ENCODE results near the gene GAD2.
A peak's percentile ranks its signal among the peaks of the same experiment; 100 is the strongest.

GAD2 gene

GRCh38 chr10:26311383-26311940 is 94.9 kb downstream of the GAD2 start:
- H3K4me3 ChIP-seq (ENCODE audit: low read length), result peak overlapping the region; percentile 84
- H3F3A ChIP-seq (ENCODE audit: control insufficient read depth, insufficient read depth), result peaks cover 17% of the 10 kb centered on the region
- peak overlapping the region; percentile 99 for H3K27ac ChIP-seq (ENCODE audit: low read depth, low read length)
- no peaks in the 10 kb centered on the region for H3K9me2 ChIP-seq (replicated peaks; ENCODE audit: control insufficient read depth, low read length)
- H3K79me2 ChIP-seq (ENCODE audit: control insufficient read depth, low read length), result peaks cover 40% of the 10 kb centered on the region
- TF ChIP-seq EZH2phosphoT487 (IDR thresholded peaks at IDR 0.05; ENCODE audit: borderline replicate concordance, low read length), result no peak
- TF ChIP-seq, protein P1, sequence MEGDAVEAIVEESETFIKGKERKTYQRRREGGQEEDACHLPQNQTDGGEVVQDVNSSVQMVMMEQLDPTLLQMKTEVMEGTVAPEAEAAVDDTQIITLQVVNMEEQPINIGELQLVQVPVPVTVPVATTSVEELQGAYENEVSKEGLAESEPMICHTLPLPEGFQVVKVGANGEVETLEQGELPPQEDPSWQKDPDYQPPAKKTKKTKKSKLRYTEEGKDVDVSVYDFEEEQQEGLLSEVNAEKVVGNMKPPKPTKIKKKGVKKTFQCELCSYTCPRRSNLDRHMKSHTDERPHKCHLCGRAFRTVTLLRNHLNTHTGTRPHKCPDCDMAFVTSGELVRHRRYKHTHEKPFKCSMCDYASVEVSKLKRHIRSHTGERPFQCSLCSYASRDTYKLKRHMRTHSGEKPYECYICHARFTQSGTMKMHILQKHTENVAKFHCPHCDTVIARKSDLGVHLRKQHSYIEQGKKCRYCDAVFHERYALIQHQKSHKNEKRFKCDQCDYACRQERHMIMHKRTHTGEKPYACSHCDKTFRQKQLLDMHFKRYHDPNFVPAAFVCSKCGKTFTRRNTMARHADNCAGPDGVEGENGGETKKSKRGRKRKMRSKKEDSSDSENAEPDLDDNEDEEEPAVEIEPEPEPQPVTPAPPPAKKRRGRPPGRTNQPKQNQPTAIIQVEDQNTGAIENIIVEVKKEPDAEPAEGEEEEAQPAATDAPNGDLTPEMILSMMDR (IDR thresholded peaks at IDR 0.05; ENCODE audit: low read depth, low read length, poor library complexity, severe bottlenecking), result no peak
- no peaks in the 10 kb centered on the region for H3K27me3 ChIP-seq (ENCODE audit: control insufficient read depth, low read length)
- H3K9me3 ChIP-seq (ENCODE audit: control insufficient read depth, insufficient read depth, low read length), result no peaks in the 10 kb centered on the region
- H3K4me1 ChIP-seq (ENCODE audit: control insufficient read depth, low read length), result peaks cover 68% of the 10 kb centered on the region
- H3K36me3 ChIP-seq (ENCODE audit: control insufficient read depth, low read length), result peaks cover 13% of the 10 kb centered on the region
- H4K20me1 ChIP-seq (ENCODE audit: control insufficient read depth, insufficient read depth, low read depth, low read length), result no peaks in the 10 kb centered on the region
- H3K4me2 ChIP-seq (ENCODE audit: low read length), result peak overlapping the region; percentile 96

DNA sequence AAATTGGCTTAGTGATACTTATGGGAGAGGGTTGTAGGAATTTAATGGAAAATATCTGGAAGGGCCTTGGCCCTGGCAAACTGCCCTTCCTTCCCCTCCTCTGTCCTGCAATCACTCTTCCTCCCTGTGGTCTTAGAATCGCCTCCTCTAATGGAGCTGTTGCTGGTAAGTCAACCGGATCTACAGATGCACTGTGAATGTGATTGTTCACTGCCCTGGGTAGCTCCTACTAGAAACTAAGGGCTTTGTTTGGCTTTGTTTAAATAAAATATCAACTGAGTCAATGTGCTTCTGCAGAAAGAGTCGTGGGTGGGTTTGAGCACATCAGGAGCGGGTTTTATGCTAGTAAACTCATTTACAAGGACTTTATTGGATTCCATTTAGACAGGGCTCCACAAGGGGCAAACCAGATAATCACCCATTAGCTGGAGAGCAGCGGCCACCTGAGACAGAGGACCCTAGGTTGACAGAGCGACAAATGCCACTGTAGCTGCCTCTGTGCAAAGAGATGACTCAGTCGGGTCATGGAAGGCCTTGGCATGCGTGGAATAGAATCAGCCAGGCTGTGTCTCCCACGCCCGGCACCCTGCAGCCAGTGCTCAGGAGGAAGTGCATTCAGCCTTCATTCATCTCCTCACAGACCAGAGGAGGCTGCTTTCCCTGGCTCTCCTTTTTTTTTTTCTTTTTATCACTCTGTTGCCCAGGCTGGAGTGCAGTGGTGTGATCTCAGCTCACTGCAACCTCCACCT is 97.9 kb downstream of the GAD2 start:
- no peaks in the 10 kb centered on the region for H3K27me3 ChIP-seq (ENCODE audit: control insufficient read depth, low read length)
- H3K4me1 ChIP-seq (ENCODE audit: control insufficient read depth, low read length), result peaks cover 59% of the 10 kb centered on the region
- peak overlapping the region; percentile 84 for H3K4me3 ChIP-seq (ENCODE audit: low read length)

DNA sequence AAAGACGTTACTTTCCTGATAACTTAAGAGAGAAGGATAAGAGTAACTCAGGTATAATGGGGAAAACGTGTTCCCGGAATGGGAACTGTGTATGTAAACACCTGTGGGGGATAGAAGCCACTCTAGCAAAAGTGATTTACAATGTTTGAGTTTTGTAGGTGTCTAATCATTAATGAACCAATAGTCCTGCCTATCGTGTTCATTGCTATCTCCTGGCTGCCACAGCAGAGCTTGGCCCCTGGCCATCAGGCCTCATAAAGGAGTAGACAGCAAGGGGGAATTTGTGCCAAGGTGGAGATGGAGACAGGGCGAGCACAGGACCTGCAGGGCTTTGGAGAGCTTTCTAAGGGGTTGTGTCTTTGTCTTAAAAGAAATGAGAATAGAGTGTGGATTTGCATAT is 102.1 kb downstream of the GAD2 start:
- Histone ChIP-seq H3K9me3 (ENCODE audit: control insufficient read depth, insufficient read depth, low read length) (no peaks in the 10 kb centered on the region), H3K79me2 (ENCODE audit: control insufficient read depth, low read length) (peaks cover 8% of the 10 kb centered on the region), H3F3A (ENCODE audit: control insufficient read depth, insufficient read depth) (no peaks in the 10 kb centered on the region), H3K4me3 (ENCODE audit: low read length) (no peak overlapping the region), H3K27me3 (ENCODE audit: control insufficient read depth, low read length) (no peaks in the 10 kb centered on the region), H3K36me3 (ENCODE audit: control insufficient read depth, low read length) (no peaks in the 10 kb centered on the region; the same call in 1 of the 2 replicates), H4K20me1 (ENCODE audit: control insufficient read depth, insufficient read depth, low read depth, low read length) (no peaks in the 10 kb centered on the region), H3K9me2 (replicated peaks; ENCODE audit: control insufficient read depth, low read length) (no peaks in the 10 kb centered on the region), H3K4me2 (ENCODE audit: low read length) (no peak overlapping the region), H3K27ac (ENCODE audit: low read depth, low read length) (no peak overlapping the region), H3K4me1 (ENCODE audit: control insufficient read depth, low read length) (peaks cover 20% of the 10 kb centered on the region)
- TF ChIP-seq, protein P1 (IDR thresholded peaks at IDR 0.05; ENCODE audit: low read depth, low read length, poor library complexity, severe bottlenecking), result no peak

More for the DNA sequence above, 97.9 kb downstream of the GAD2 start:
- Histone ChIP-seq H3K79me2 (ENCODE audit: control insufficient read depth, low read length) (peaks cover 38% of the 10 kb centered on the region), H3F3A (ENCODE audit: control insufficient read depth, insufficient read depth) (peaks cover 17% of the 10 kb centered on the region), H3K9me3 (ENCODE audit: control insufficient read depth, insufficient read depth, low read length) (no peaks in the 10 kb centered on the region), H3K4me2 (ENCODE audit: low read length) (peak overlapping the region; percentile 96), H3K36me3 (ENCODE audit: control insufficient read depth, low read length) (peaks cover 5% of the 10 kb centered on the region; the same call in 1 of the 2 replicates), H4K20me1 (ENCODE audit: control insufficient read depth, insufficient read depth, low read depth, low read length) (no peaks in the 10 kb centered on the region), H3K9me2 (replicated peaks; ENCODE audit: control insufficient read depth, low read length) (no peaks in the 10 kb centered on the region), H3K27ac (ENCODE audit: low read depth, low read length) (peak overlapping the region; percentile 99)
- TF ChIP-seq, protein P1 (IDR thresholded peaks at IDR 0.05; ENCODE audit: low read depth, low read length, poor library complexity, severe bottlenecking), result no peak
- no peak for TF ChIP-seq EZH2phosphoT487 (IDR thresholded peaks at IDR 0.05; ENCODE audit: borderline replicate concordance, low read length)

All from DOHH2 (cell line).